Transverse colon (tissue), 4 donors: ENCODE measurements around the gene KCNG4. TPM values are rescaled to one million over a fixed set of nuclear protein-coding genes. Genes with fewer than 3 reads are reported as not detected.

Experiments used
- DNase-seq: peaks from one replicate; pipeline ENCODE4 v3.0.0-alpha.2; 2019
- H3K27ac ChIP-seq, 4 donors: fragments of 200-600 bp; sonication (generic); 2 replicates each; pipeline ENCODE4 v1.5.1; 2016 to 2018; ENCODE audit warnings: inconsistent platforms in 4 of 4
- H3K27me3 ChIP-seq: fragments of 200-600 bp; sonication (generic); 2 replicates; pipeline ENCODE4 v1.5.1; 2017; ENCODE audit warnings: inconsistent platforms
- H3K36me3 ChIP-seq, 4 donors: fragments of 200-600 bp; sonication (generic); 2 replicates each; pipeline ENCODE4 v1.5.1; 2017 to 2019; ENCODE audit warnings: inconsistent platforms in 4 of 4
- H3K4me1 ChIP-seq, 4 donors: fragments of 200-600 bp; sonication (generic); 2 replicates each; pipeline ENCODE4 v1.5.1; 2017 to 2020; ENCODE audit warnings: inconsistent platforms in 4 of 4
- H3K4me3 ChIP-seq, 4 donors: fragments of 200-600 bp; sonication (generic); 1 replicate in 1 of 4; 2 replicates in 3 of 4; pipeline versions ENCODE4 v1.5.1 to v1.6.1; 2017 to 2019; ENCODE audit warnings: inconsistent platforms in 4 of 4
- H3K9me3 ChIP-seq, 2 donors: fragments of 200-600 bp; sonication (generic); 2 replicates each; pipeline ENCODE4 v1.5.1; 2017 to 2019; ENCODE audit warnings: inconsistent platforms in 2 of 2
- CTCF ChIP-seq, 5 experiments: fragments of 200-600 bp in 3 of 5; fragments of 450-650 bp in 2 of 5; sonication (generic) in 3 of 5; IDR thresholded peaks; 1 replicate in 2 of 5; 2 replicates in 3 of 5; pipeline ENCODE4 v1.5.1; 2016 to 2017; ENCODE audit warnings: antibody characterized with exemption in 5 of 5, inconsistent platforms in 3 of 5, mild to moderate bottlenecking in 2 of 5, moderate library complexity in 1 of 5
- EP300 ChIP-seq: sonication (generic); formaldehyde crosslinking; IDR thresholded peaks from one replicate; pipeline ENCODE4 v1.6.1; 2017; ENCODE audit warnings: antibody characterized with exemption, low read depth
- POLR2A ChIP-seq: fragments of 450-650 bp; IDR thresholded peaks from one replicate; pipeline ENCODE4 v1.6.1; 2016; ENCODE audit warnings: antibody characterized with exemption, mild to moderate bottlenecking, moderate library complexity
- POLR2AphosphoS5 ChIP-seq, 3 donors: sonication (generic); formaldehyde crosslinking; IDR thresholded peaks; one replicate each; pipeline ENCODE4 v1.6.1; 2016; ENCODE audit warnings: antibody characterized with exemption in 3 of 3
- WGBS, 2 donors: methylation state at CpG; one replicate each; pipeline ENCODE4 v1.1.5; 2018; ENCODE audit warnings: low coverage in 1 of 2; 5-methylcytosine and 5-hydroxymethylcytosine counted together
- in situ Hi-C, 4 donors: fragments of 200-750 bp; cut with MboI; loops; one replicate each; pipeline versions ENCODE4 v1.15.0 to v1.15.1; 2017; ENCODE audit warnings: low sequenced_read_pairs in 3 of 4, low pct_ligation_motif_present in 1 of 4, low pct_unique_long_range_greater_than_20kb in 1 of 4
- intact Hi-C: fragments of 100-400 bp; cut with DNase I; formaldehyde crosslinking; loops from one replicate; pipeline ENCODE4 v1.15.1; 2023; ENCODE audit warnings: low total_unique reads
- total RNA-seq, 4 donors: library from RNA; depleted of rRNA; stranded (reverse); fragments of >200 nt; gene quantifications; one replicate each; pipeline ENCODE4 v1.1.0, GENCODE V29; 2016

The KCNG4 gene
- total RNA-seq, 4 donors from 2014 or later, result not detected

- Histone ChIP-seq H3K9me3 (no peaks in the 10 kb centered on the region), H3K27me3 (peaks cover 6% of the 10 kb centered on the region), H3K4me1 (no peaks in the 10 kb centered on the region), H3K36me3 (no peaks in the 10 kb centered on the region), H3K4me3 (no peak overlapping the region), H3K27ac (no peak overlapping the region)
- DNase-seq, result no peak
- intact Hi-C loops (no loop called here), in situ Hi-C loops (no loop called here)
- no peak for TF ChIP-seq EP300
- no peak for TF ChIP-seq POLR2A
- TF ChIP-seq POLR2AphosphoS5 (IDR thresholded peaks at IDR 0.05), result no peak
- no peak for TF ChIP-seq CTCF (IDR thresholded peaks at IDR 0.05)
- 78 to 93% methylated on average over 5 to 9 of the region's 10 CpGs for WGBS, 2 donors
These were observed 6.3 kb upstream of the KCNG4 start for GRCh38 chr16:84245956-84246678.

- H3K27me3 ChIP-seq, result peaks cover 13% of the 10 kb centered on the region
- WGBS, 2 donors, result 93% methylated on average over 2 of the region's 2 CpGs; no CpG with 5 or more reads in 1 of the 2 donors
- in situ Hi-C loops (no loop called here), intact Hi-C loops (no loop called here)
- no peaks in the 10 kb centered on the region for H3K36me3 ChIP-seq
- H3K4me3 ChIP-seq, result no peak overlapping the region
- H3K4me1 ChIP-seq, result no peaks in the 10 kb centered on the region
- no peaks in the 10 kb centered on the region for H3K9me3 ChIP-seq
- DNase-seq, result no peak
- H3K27ac ChIP-seq, result no peak overlapping the region
- TF ChIP-seq CTCF (IDR thresholded peaks at IDR 0.05) (no peak), POLR2A (no peak), EP300 (no peak), POLR2AphosphoS5 (IDR thresholded peaks at IDR 0.05) (no peak)
These were observed 4.9 kb upstream of the KCNG4 start for GRCh38 chr16:84244728-84245127.

- TF ChIP-seq CTCF (IDR thresholded peaks at IDR 0.05) (no peak), POLR2AphosphoS5 (IDR thresholded peaks at IDR 0.05) (no peak), EP300 (no peak), POLR2A (no peak)
- no peak for DNase-seq
- Histone ChIP-seq H3K27ac (no peak overlapping the region), H3K27me3 (peaks cover 14% of the 10 kb centered on the region), H3K4me1 (no peaks in the 10 kb centered on the region), H3K36me3 (no peaks in the 10 kb centered on the region), H3K9me3 (no peaks in the 10 kb centered on the region), H3K4me3 (no peak overlapping the region)
- intact Hi-C loops (no loop called here), in situ Hi-C loops (no loop called here)
- WGBS, 2 donors, result 81 to 100% methylated on average over 1 of the region's 1 CpG
These were observed 3.9 kb upstream of the KCNG4 start for GRCh38 chr16:84243732-84244131.

GRCh38 chr16:84242839-84243238, 3.0 kb upstream of the KCNG4 start:
- no peak overlapping the region for H3K27ac ChIP-seq
- in situ Hi-C loops, result no loop called here
- WGBS, 2 donors, result 76 to 80% methylated on average over 1 to 9 of the region's 9 CpGs
- no peaks in the 10 kb centered on the region for H3K9me3 ChIP-seq
- intact Hi-C loops, result no loop called here
- no peak for DNase-seq
- peaks cover 14% of the 10 kb centered on the region for H3K27me3 ChIP-seq
- H3K36me3 ChIP-seq, result no peaks in the 10 kb centered on the region
- TF ChIP-seq POLR2AphosphoS5 (IDR thresholded peaks at IDR 0.05), result no peak
- no peak for TF ChIP-seq EP300
- no peak for TF ChIP-seq POLR2A
- no peak for TF ChIP-seq CTCF (IDR thresholded peaks at IDR 0.05)
- no peaks in the 10 kb centered on the region for H3K4me1 ChIP-seq
- no peak overlapping the region for H3K4me3 ChIP-seq
